ENCODE data around the gene IRF1. TPM values are rescaled to one million over a fixed set of nuclear protein-coding genes. Genes with fewer than 3 reads are reported as not detected.

Gene IRF1
- total and polyA plus RNA-seq, 5 donors from 2014 or later = 160 to 924 (median 190) TPM

GRCh38 chr5:132460846-132461568 is 29.6 kb downstream of the IRF1 start:
- no peaks in the 10 kb centered on the region for H3K27me3 Mint-ChIP-seq
- ATAC-seq (ENCODE audit: low read depth in 2 of 2) = no peak
- peak overlapping the region in 3 of 4 donors; percentile 64 to 79 (median 76) for H3K4me3 Mint-ChIP-seq

DNA sequence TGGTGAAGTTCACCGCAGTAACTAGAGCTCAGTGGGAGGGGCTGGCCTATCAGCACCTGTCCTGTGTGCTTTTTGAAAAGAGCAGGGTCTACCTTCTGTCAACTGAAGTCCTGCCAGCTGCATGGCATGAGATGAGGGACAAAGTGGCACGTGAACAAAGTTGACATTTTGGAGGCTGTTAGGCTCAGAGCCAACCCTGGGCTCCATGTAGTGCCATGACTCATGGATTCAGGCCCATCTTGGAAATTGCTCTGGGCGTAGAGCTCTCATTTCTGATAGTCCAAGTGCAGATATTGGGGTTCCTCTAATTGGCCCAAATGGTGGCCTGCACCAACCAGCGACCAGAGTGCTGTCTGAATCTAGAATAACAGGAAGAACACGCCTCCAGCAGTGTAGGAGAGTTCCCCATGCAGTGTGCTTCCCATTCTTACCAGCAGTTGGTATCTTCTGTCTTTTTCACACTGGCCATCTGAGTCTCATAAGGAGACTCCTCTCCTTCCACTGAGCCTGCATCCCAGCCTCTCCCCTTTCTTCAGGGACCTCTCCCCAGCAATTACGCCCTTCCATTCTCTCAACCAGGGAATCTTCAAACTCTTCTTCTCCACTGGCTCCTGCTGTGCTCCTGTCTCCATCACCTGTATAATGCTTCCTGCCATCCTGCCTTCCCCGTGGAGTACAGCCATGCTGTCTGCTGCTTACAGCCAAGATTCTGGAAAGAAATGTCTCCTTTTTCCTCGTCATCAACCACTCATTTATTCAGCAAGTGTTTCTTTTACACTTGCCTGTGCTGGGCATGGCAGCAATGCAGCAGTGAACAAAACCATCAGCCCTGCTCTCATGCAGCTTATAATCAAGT is 30.4 kb downstream of the IRF1 start:
- Histone ChIP-seq H3K27ac (ENCODE audit: insufficient read depth, low read length, poor library complexity, severe bottlenecking) (no peak overlapping the region), H3K27me3 (ENCODE audit: control insufficient read depth, insufficient read depth, low read length) (no peaks in the 10 kb centered on the region), H3K4me1 (ENCODE audit: control insufficient read depth, insufficient read depth, low read length, poor library complexity, severe bottlenecking) (peaks cover 85% of the 10 kb centered on the region), H3K9me3 (ENCODE audit: control insufficient read depth in 2 of 2, low read length in 2 of 2) (no peaks in the 10 kb centered on the region), H3K4me3 (ENCODE audit: low read depth, low read length) (peak overlapping the region; percentile 35), H3K36me3 (ENCODE audit: control insufficient read depth, insufficient read depth, low read length) (peaks cover 5% of the 10 kb centered on the region)
- ATAC-seq (ENCODE audit: low read depth in 2 of 2) = no peak
- Mint-ChIP-seq H3K36me3 (peaks cover 18% of the 10 kb centered on the region), H3K4me1 (peaks cover 55 to 94% (median 81%) of the 10 kb centered on the region in 4 donors), H3K27ac (peak overlapping the region; percentile 89 to 96 (median 91)), H3K9me3 (no peaks in the 10 kb centered on the region), H3K27me3 (no peaks in the 10 kb centered on the region), H3K4me3 (peak overlapping the region; percentile 0 to 79 (median 70))
- peak in 1 of 3 donors; percentile 58 for DNase-seq

More at GRCh38 chr5:132460846-132461568, 29.6 kb downstream of the IRF1 start:
- H3K9me3 ChIP-seq (ENCODE audit: control insufficient read depth in 2 of 2, low read length in 2 of 2) = no peaks in the 10 kb centered on the region
- H3K27me3 ChIP-seq (ENCODE audit: control insufficient read depth, insufficient read depth, low read length) = no peaks in the 10 kb centered on the region
- Mint-ChIP-seq H3K36me3 (peaks cover 18% of the 10 kb centered on the region), H3K4me1 (peaks cover 47 to 94% (median 76%) of the 10 kb centered on the region in 4 donors), H3K27ac (peak overlapping the region; percentile 89 to 97 (median 96)), H3K9me3 (no peaks in the 10 kb centered on the region)
- no peak overlapping the region for H3K4me3 ChIP-seq (ENCODE audit: low read depth, low read length)
- H3K36me3 ChIP-seq (ENCODE audit: control insufficient read depth, insufficient read depth, low read length) = peaks cover 5% of the 10 kb centered on the region
- DNase-seq = no peak
- peaks cover 85% of the 10 kb centered on the region for H3K4me1 ChIP-seq (ENCODE audit: control insufficient read depth, insufficient read depth, low read length, poor library complexity, severe bottlenecking)
- H3K27ac ChIP-seq (ENCODE audit: insufficient read depth, low read length, poor library complexity, severe bottlenecking) = peak overlapping the region; percentile 6

DNA sequence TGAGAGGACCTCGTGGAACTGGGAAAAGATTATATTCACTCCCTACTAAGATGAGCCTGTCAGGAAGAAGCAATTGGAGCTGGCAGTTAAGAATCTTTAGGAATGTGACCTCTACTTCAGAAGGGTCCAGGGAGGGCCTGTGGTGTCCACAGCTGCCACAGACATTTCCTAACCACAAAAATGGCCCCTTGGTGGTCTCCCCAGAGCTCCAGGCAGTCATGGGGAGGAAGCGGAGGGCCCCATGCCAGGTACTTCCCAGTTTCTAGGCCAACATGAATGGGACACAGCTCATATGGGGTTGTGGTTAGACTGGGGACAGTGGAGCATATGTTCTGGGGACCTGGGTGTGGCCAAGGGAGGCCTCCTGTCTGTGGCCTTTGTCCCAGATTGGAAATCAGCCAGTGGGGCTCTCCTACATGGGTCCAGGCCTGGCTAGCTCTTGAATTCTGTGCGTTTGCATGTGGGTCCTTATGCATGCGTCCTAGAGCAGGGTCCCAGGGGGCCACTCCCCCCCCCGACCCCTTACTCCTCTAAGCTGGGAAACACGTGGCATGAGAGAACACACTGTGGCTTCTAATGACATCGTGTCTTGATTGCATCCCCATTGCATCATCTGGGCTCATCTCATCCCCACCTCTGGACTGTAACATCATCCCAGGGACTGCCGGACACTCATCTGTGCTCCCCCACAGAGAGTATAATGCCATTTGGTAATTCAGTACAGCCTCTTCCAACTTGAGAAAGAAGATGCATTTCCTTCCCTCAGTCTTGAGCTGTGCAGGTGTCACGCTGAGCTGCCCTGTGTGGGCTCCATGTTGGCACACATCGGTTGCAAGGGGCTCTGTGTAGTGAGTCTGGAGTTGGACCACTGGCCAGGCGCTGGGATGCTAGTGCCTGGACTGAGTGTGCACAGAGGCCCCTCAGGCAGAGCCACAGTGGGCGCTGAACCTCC is 31.3 kb downstream of the IRF1 start:
- no peaks in the 10 kb centered on the region for H3K27me3 Mint-ChIP-seq
- H3K36me3 ChIP-seq (ENCODE audit: control insufficient read depth, insufficient read depth, low read length) = peaks cover 5% of the 10 kb centered on the region
- H3K27me3 ChIP-seq (ENCODE audit: control insufficient read depth, insufficient read depth, low read length) = no peaks in the 10 kb centered on the region
- peak overlapping the region; percentile 86 for H3K27ac ChIP-seq (ENCODE audit: insufficient read depth, low read length, poor library complexity, severe bottlenecking)
- H3K9me3 ChIP-seq (ENCODE audit: control insufficient read depth in 2 of 2, low read length in 2 of 2) = no peaks in the 10 kb centered on the region
- H3K27ac Mint-ChIP-seq = peak overlapping the region; percentile 96 to 99 (median 98)
- peak overlapping the region in 3 of 4 donors; percentile 17 to 79 (median 73) for H3K4me3 Mint-ChIP-seq
- ATAC-seq (ENCODE audit: low read depth in 2 of 2) = no peak
- H3K4me1 Mint-ChIP-seq = peaks cover 49 to 94% (median 78%) of the 10 kb centered on the region in 4 donors
- H3K4me3 ChIP-seq (ENCODE audit: low read depth, low read length) = peak overlapping the region; percentile 52
- H3K36me3 Mint-ChIP-seq = peaks cover 21% of the 10 kb centered on the region
- H3K4me1 ChIP-seq (ENCODE audit: control insufficient read depth, insufficient read depth, low read length, poor library complexity, severe bottlenecking) = peaks cover 84% of the 10 kb centered on the region
- no peaks in the 10 kb centered on the region for H3K9me3 Mint-ChIP-seq
- no peak for DNase-seq

- Mint-ChIP-seq H3K4me1 (peaks cover 45 to 94% (median 76%) of the 10 kb centered on the region in 4 donors), H3K27ac (peak overlapping the region; percentile 96 to 99 (median 98)), H3K36me3 (peaks cover 25% of the 10 kb centered on the region), H3K9me3 (no peaks in the 10 kb centered on the region), H3K4me3 (peak overlapping the region; percentile 17 to 73 (median 42)), H3K27me3 (no peaks in the 10 kb centered on the region)
- H3K36me3 ChIP-seq (ENCODE audit: control insufficient read depth, insufficient read depth, low read length) = peaks cover 8% of the 10 kb centered on the region
- no peaks in the 10 kb centered on the region for H3K27me3 ChIP-seq (ENCODE audit: control insufficient read depth, insufficient read depth, low read length)
- H3K4me1 ChIP-seq (ENCODE audit: control insufficient read depth, insufficient read depth, low read length, poor library complexity, severe bottlenecking) = peaks cover 83% of the 10 kb centered on the region
- H3K27ac ChIP-seq (ENCODE audit: insufficient read depth, low read length, poor library complexity, severe bottlenecking) = peak overlapping the region; percentile 86
- peak overlapping the region; percentile 52 for H3K4me3 ChIP-seq (ENCODE audit: low read depth, low read length)
- DNase-seq (peak in 1 of 3 donors; percentile 54), ATAC-seq (ENCODE audit: low read depth in 2 of 2) (peak; percentile 46 to 51)
- H3K9me3 ChIP-seq (ENCODE audit: control insufficient read depth in 2 of 2, low read length in 2 of 2) = no peaks in the 10 kb centered on the region
Observed at GRCh38 chr5:132458651-132459030, 31.9 kb downstream of the IRF1 start.

DNA sequence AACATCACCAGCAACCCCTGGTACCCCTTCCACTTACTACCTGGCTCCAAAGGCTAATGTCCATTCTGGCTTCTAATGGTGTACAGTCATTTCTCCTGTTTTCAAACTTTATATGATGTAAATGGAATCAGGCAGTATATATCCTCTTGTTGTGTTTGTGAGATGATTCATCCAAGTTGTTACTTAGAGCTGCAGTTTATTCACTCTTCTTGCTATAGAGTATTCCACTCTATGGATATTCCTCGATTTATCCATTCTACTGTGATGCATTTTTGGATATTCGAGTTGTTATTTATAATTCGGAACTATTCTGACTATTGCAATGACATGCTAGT is 32.4 kb downstream of the IRF1 start:
- Histone ChIP-seq H3K36me3 (ENCODE audit: control insufficient read depth, insufficient read depth, low read length) (peaks cover 10% of the 10 kb centered on the region), H3K27me3 (ENCODE audit: control insufficient read depth, insufficient read depth, low read length) (no peaks in the 10 kb centered on the region), H3K9me3 (ENCODE audit: control insufficient read depth in 2 of 2, low read length in 2 of 2) (no peaks in the 10 kb centered on the region), H3K4me1 (ENCODE audit: control insufficient read depth, insufficient read depth, low read length, poor library complexity, severe bottlenecking) (peaks cover 82% of the 10 kb centered on the region), H3K27ac (ENCODE audit: insufficient read depth, low read length, poor library complexity, severe bottlenecking) (peak overlapping the region; percentile 86), H3K4me3 (ENCODE audit: low read depth, low read length) (peak overlapping the region; percentile 52)
- Mint-ChIP-seq H3K4me3 (peak overlapping the region in 3 of 4 donors; percentile 46 to 73 (median 65)), H3K36me3 (peaks cover 25% of the 10 kb centered on the region), H3K9me3 (no peaks in the 10 kb centered on the region), H3K4me1 (peaks cover 41 to 94% (median 75%) of the 10 kb centered on the region in 4 donors), H3K27ac (peak overlapping the region; percentile 96 to 99 (median 98)), H3K27me3 (no peaks in the 10 kb centered on the region)
- no peak for DNase-seq
- ATAC-seq (ENCODE audit: low read depth in 2 of 2) = no peak

DNA sequence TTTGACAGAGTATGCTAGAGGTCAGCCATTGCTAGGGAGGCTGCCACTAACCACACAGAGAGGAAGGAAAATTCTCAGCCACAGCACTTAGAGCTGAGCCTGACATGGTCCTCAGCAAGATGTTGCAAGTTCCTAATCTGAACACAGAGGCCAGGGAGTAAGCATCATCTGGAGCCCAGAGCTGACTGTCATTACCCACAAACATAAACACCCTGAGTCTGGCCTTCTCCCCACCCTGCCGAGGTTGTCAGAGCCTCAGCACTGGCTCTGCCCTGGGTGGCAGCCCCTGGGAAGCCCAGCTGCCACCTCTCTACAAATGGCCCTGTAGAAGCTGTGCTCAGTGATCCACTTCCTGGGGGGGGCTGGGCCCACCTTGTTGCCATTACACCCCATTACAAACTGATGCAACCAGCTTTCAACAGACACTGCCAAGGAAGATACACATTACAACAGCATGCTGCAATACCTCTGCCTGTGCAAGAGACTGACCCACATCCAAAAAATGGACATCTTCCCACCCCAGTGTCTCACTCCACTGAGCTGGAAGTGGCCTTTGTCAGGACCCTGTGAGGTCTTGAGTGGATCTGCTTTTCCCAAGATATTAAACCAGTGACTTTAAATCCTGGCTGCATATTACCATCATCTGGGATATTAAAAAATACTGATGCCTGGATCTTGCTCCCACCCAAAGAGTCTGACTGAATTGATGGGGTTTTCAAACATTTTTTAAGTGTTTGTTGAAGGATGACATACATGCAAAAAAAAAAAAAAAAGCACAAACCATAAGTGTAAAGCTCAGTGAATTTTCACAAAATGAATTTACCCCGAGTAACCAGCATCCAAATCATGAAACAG is 33.0 kb downstream of the IRF1 start:
- ATAC-seq (ENCODE audit: low read depth in 2 of 2) (peak; percentile 15 to 35), DNase-seq (peak in 2 of 3 donors; percentile 39 to 67)
- Histone ChIP-seq H3K4me1 (ENCODE audit: control insufficient read depth, insufficient read depth, low read length, poor library complexity, severe bottlenecking) (peaks cover 81% of the 10 kb centered on the region), H3K27me3 (ENCODE audit: control insufficient read depth, insufficient read depth, low read length) (no peaks in the 10 kb centered on the region), H3K36me3 (ENCODE audit: control insufficient read depth, insufficient read depth, low read length) (peaks cover 13% of the 10 kb centered on the region), H3K9me3 (ENCODE audit: control insufficient read depth in 2 of 2, low read length in 2 of 2) (no peaks in the 10 kb centered on the region), H3K27ac (ENCODE audit: insufficient read depth, low read length, poor library complexity, severe bottlenecking) (peak overlapping the region; percentile 86), H3K4me3 (ENCODE audit: low read depth, low read length) (peak overlapping the region; percentile 52)
- H3K9me3 Mint-ChIP-seq = no peaks in the 10 kb centered on the region
- H3K4me1 Mint-ChIP-seq = peaks cover 47 to 95% (median 80%) of the 10 kb centered on the region in 4 donors
- H3K36me3 Mint-ChIP-seq = peaks cover 29% of the 10 kb centered on the region
- peak overlapping the region; percentile 96 to 99 (median 98) for H3K27ac Mint-ChIP-seq
- H3K27me3 Mint-ChIP-seq = no peaks in the 10 kb centered on the region
- peak overlapping the region; percentile 65 to 79 (median 70) for H3K4me3 Mint-ChIP-seq

All from CD4-positive, CD25-positive, alpha-beta regulatory T cell (primary cell).